ENCODE measurements around the gene SRRM4. TPM values are rescaled to one million over a fixed set of nuclear protein-coding genes. Genes with fewer than 3 reads are reported as not detected.
A peak's percentile ranks its signal among the peaks of the same experiment; 100 is the strongest.

SRRM4 gene
- total RNA-seq, 1 donor, result not detected

DNA sequence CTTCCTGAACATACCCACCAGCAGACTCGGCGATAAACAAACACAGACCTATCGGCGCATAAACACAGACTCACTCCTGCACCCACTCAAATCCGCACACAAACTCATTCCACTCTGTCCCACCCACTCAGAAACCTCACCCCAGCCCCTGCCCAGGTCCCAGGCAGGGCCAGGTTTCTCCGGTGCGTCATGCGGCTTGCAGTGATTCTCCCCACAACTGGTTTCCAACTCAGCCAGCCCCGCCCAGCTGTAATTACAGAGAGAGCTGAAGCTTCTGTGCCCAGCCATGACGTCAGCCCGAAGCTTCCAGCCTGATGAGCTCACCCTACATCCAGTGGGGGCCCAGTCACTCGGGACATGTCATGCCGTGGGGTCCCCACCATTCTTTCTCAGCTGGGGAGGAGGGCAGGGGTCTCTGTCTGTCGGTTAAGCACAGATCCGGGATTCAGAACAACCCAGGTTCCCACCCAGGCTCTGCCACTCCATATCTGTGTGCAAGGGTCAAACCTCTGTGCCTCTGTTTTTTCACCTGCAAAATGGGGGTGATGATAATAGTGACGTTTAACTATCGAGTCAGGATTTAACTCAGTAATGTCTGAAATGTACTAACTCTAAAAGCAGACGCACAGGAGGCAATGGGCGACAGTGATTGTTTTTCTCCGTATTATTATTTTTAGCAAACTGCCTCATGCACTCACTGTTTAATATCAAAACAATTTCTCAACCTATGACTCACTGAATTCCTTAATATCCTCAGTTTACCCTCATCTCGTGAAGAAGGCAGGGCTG is 195.1 kb downstream of the SRRM4 start:
- peak; percentile 91 for DNase-seq (ENCODE audit: low read depth)
- TF ChIP-seq CTCF (IDR thresholded peaks at IDR 0.05; ENCODE audit: insufficient read depth, low read depth, low read length), result no peak
- H3K4me3 ChIP-seq (ENCODE audit: low read depth, low read length), result peak overlapping the region; percentile 48

- TF ChIP-seq CTCF (IDR thresholded peaks at IDR 0.05; ENCODE audit: insufficient read depth, low read depth, low read length), result no peak
- no peak for DNase-seq (ENCODE audit: low read depth)
- H3K4me3 ChIP-seq (ENCODE audit: low read depth, low read length), result no peak overlapping the region
These were observed 195.7 kb downstream of the SRRM4 start for GRCh38 chr12:119177056-119177325.

- TF ChIP-seq CTCF (IDR thresholded peaks at IDR 0.05; ENCODE audit: insufficient read depth, low read depth, low read length), result no peak
- no peak for DNase-seq (ENCODE audit: low read depth)
- no peak overlapping the region for H3K4me3 ChIP-seq (ENCODE audit: low read depth, low read length)
These were observed 196.5 kb downstream of the SRRM4 start for GRCh38 chr12:119177724-119178380.

- DNase-seq (ENCODE audit: low read depth), result peak; percentile 94
These were observed 197.4 kb downstream of the SRRM4 start, which contains the start of gene HSPB8 for GRCh38 chr12:119178544-119179334. TSS of gene HSPB8 (plus strand) at chr12:119178931. CDS start at chr12:119179313, 382 bp downstream.

DNA sequence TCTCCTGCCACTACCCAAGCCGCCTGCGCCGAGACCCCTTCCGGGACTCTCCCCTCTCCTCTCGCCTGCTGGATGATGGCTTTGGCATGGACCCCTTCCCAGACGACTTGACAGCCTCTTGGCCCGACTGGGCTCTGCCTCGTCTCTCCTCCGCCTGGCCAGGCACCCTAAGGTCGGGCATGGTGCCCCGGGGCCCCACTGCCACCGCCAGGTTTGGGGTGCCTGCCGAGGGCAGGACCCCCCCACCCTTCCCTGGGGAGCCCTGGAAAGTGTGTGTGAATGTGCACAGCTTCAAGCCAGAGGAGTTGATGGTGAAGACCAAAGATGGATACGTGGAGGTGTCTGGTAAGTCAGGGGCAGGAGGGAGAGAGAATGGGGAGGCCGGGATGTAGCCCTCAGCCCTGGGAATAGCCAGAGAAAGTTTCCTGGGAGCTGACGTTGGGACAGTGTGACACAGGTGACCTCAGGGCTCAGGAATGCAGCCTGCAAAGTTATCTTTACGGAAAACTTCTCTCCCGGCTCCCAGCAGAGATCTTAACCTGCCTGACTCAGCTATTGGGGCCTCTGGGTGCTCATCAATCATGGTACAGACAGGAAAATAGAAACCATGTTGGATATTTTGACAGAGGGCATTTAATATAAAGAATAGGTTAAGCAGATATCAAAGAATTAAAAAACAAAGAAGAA is 198.1 kb downstream of the SRRM4 start:
- no peak for TF ChIP-seq CTCF (IDR thresholded peaks at IDR 0.05; ENCODE audit: insufficient read depth, low read depth, low read length)
- DNase-seq (ENCODE audit: low read depth), result peak; percentile 69
- peak overlapping the region; percentile 61 for H3K4me3 ChIP-seq (ENCODE audit: low read depth, low read length)

More at GRCh38 chr12:119178544-119179334, 197.4 kb downstream of the SRRM4 start, which contains the start of gene HSPB8:
- no peak for TF ChIP-seq CTCF (IDR thresholded peaks at IDR 0.05; ENCODE audit: insufficient read depth, low read depth, low read length)
- H3K4me3 ChIP-seq (ENCODE audit: low read depth, low read length), result peak within 1 kb of the TSS; percentile 61

GRCh38 chr12:119180380-119181040 is 199.2 kb downstream of the SRRM4 start:
- peak; percentile 73 for DNase-seq (ENCODE audit: low read depth)
- peak overlapping the region; percentile 61 for H3K4me3 ChIP-seq (ENCODE audit: low read depth, low read length)
- no peak for TF ChIP-seq CTCF (IDR thresholded peaks at IDR 0.05; ENCODE audit: insufficient read depth, low read depth, low read length)

Data from fibroblast of villous mesenchyme (primary cell).